K562 (cell line): ENCODE data around the gene CCNJL. TPM values are rescaled to one million over a fixed set of nuclear protein-coding genes. Genes with fewer than 3 reads are reported as not detected.

Experiments used
- ATAC-seq: fragments of 200-7000 bp; cut with Tn5 transposase; 3 replicates; pipeline ENCODE4 v1.9.1; 2020; ENCODE audit warnings: moderate library complexity
- BruUV-seq: library from RNA; stranded (reverse); fragments of 400-500 nt; replicated peaks from 2 replicates; lab custom pipeline; 2021; lab: Mats Ljungman, UMichigan
- CTCF ChIA-PET: fragments of 300-600 bp; formaldehyde crosslinking; extraction: SDS; loops from one replicate; lab custom pipeline; 2021; ENCODE audit warnings: low intra/inter-chr PET ratio; lab: Yijun Ruan, JAX
- POLR2A ChIA-PET: fragments of 300-600, 350-650 bp; sonication (Branson Sonifier 250); formaldehyde crosslinking; extraction: SDS; loops from one replicate; lab custom pipeline; 2021; ENCODE audit warnings: antibody characterized with exemption, inconsistent platforms; lab: Yijun Ruan, JAX
- DNase-seq, 4 experiments: peaks; one replicate each; pipeline versions ENCODE4 v3.0.0 to v3.0.0-alpha.2; 2011 to 2018; ENCODE audit warnings: low spot score in 3 of 4, mixed read lengths in 3 of 4; ENCODE audit errors: extremely low read depth in 1 of 4
- FAIRE-seq: peaks from 2 replicates; lab custom pipeline; 2011; peaks lifted over from hg19 to GRCh38; lab: Jason Lieb, UNC
- H2AFZ ChIP-seq: 2 replicates; pipeline ENCODE4 v1.6.0; 2011; ENCODE audit warnings: low read depth, low read length, control low read depth, inconsistent platforms
- H3K27ac ChIP-seq: fragments of 200-600 bp; 3 replicates; pipeline ENCODE4 v1.8.0; 2011; ENCODE audit warnings: low read depth, mild to moderate bottlenecking, control low read depth, inconsistent platforms, low read length, moderate library complexity, mixed read lengths; ENCODE audit errors: extremely low read depth
- H3K27me3 ChIP-seq, 2 experiments: fragments of 300-600 bp in 1 of 2; 2 replicates in 1 of 2; 3 replicates in 1 of 2; pipeline versions ENCODE4 v1.6.0 to v1.8.0; 2011; ENCODE audit warnings: inconsistent platforms in 2 of 2, low read length in 2 of 2, mild to moderate bottlenecking in 1 of 2, mixed read lengths in 1 of 2, moderate library complexity in 1 of 2; ENCODE audit not compliant: control insufficient read depth in 2 of 2, insufficient read depth in 2 of 2
- H3K36me3 ChIP-seq: fragments of 300-600 bp; 3 replicates; pipeline ENCODE4 v1.8.0; 2011; ENCODE audit warnings: mild to moderate bottlenecking, low read length, inconsistent platforms; ENCODE audit not compliant: control insufficient read depth, insufficient read depth
- H3K4me1 ChIP-seq, 2 experiments: fragments of 200-600 bp in 1 of 2; replicated peaks in 1 of 2; 2 replicates in 1 of 2; 3 replicates in 1 of 2; pipeline versions ENCODE4 v1.5.1 to v1.8.0; 2011; ENCODE audit warnings: inconsistent platforms in 2 of 2, low read length in 2 of 2, mild to moderate bottlenecking in 1 of 2, mixed read lengths in 1 of 2, moderate library complexity in 1 of 2; ENCODE audit not compliant: control insufficient read depth in 2 of 2, insufficient read depth in 2 of 2
- H3K4me2 ChIP-seq: 2 replicates; pipeline ENCODE4 v1.6.1; 2011; ENCODE audit warnings: low read length, control low read depth, inconsistent platforms, mixed read lengths; ENCODE audit not compliant: insufficient read depth
- H3K4me3 ChIP-seq: fragments of 200-600 bp; sonication (generic), shearing (Covaris generic); 2 replicates; pipeline ENCODE4 v1.5.1; 2016; ENCODE audit warnings: control low read depth, inconsistent platforms
- H3K79me2 ChIP-seq: fragments of 200-600 bp; 3 replicates; pipeline ENCODE4 v1.8.0; 2011; ENCODE audit warnings: low read length, inconsistent platforms; ENCODE audit not compliant: control insufficient read depth, insufficient read depth
- H3K9ac ChIP-seq, 2 experiments: 2 replicates each; pipeline versions ENCODE4 v1.6.0 to v1.6.1; 2011; ENCODE audit warnings: low read depth in 2 of 2, low read length in 2 of 2, control low read depth in 1 of 2, inconsistent platforms in 1 of 2, mild to moderate bottlenecking in 1 of 2, mixed read lengths in 1 of 2; ENCODE audit not compliant: insufficient read depth in 1 of 2
- H3K9me1 ChIP-seq: one replicate; pipeline ENCODE4 v1.6.0; 2011; ENCODE audit warnings: inconsistent platforms, mild to moderate bottlenecking, low read length, moderate library complexity; ENCODE audit not compliant: control insufficient read depth, insufficient read depth
- H3K9me3 ChIP-seq: replicated peaks from 2 replicates; pipeline ENCODE4 v1.5.1; 2011; ENCODE audit warnings: low read depth, low read length, inconsistent platforms; ENCODE audit not compliant: control insufficient read depth, insufficient read depth
- H4K20me1 ChIP-seq: replicated peaks from 2 replicates; pipeline ENCODE4 v1.6.1; 2011; ENCODE audit warnings: low read length, inconsistent platforms, mixed read lengths; ENCODE audit not compliant: control insufficient read depth, insufficient read depth
- CGGBP1 ChIP-seq: fragments of 250-450 bp; sonication (Bioruptor Pico); IDR thresholded peaks from 2 replicates; pipeline ENCODE4 v1.9.0; 2021; ENCODE audit warnings: mild to moderate bottlenecking
- ZNF318 ChIP-seq, 2 experiments: fragments of 450-650 bp; IDR thresholded peaks; 2 replicates each; pipeline ENCODE4 v1.6.1; 2016; ENCODE audit warnings: mild to moderate bottlenecking in 2 of 2, borderline replicate concordance in 1 of 2, low read depth in 1 of 2, moderate library complexity in 1 of 2
- WGBS: fragments of 100-300 bp; shearing (Covaris generic); methylation state at CpG from one replicate; pipeline ENCODE4 v1.1.6; 2016; ENCODE audit warnings: low coverage, mixed read lengths; ENCODE audit not compliant: insufficient coverage; ENCODE audit errors: missing lambda C conversion rate; 5-methylcytosine and 5-hydroxymethylcytosine counted together
- in situ Hi-C: fragments of 300-500 bp; cut with MboI; formaldehyde crosslinking; loops from 4 replicates; pipeline ENCODE4 v1.15.0; 2018; ENCODE audit warnings: inconsistent platforms, mixed read lengths
- intact Hi-C: fragments of 100-400 bp; cut with micrococcal nuclease; formaldehyde crosslinking; loops from 2 replicates; pipeline ENCODE4 v1.14.2; 2022
- polyA plus RNA-seq, 8 experiments: library from polyadenylated mRNA; depleted of rRNA in 4 of 8; stranded (reverse) in 5 of 8; unstranded in 3 of 8; fragments of >200 nt; fragmentation: Nextera tagmentation in 2 of 8; fragmentation: Illumina TruSeq in 1 of 8; extraction: Ambion mirVana in 2 of 8; extraction: Trizol in 1 of 8; gene quantifications; 2 replicates each; pipeline versions ENCODE4 v1.2.1 to v1.2.3, GENCODE V29; 2011 to 2014; ENCODE audit warnings: inconsistent platforms in 1 of 8, missing spikeins in 1 of 8
- total RNA-seq, 7 experiments: library from RNA; depleted of rRNA in 6 of 7; stranded (reverse); fragments of >200 nt in 6 of 7; fragmentation: Illumina TruSeq in 2 of 7; extraction: Trizol in 2 of 7; gene quantifications; 2 replicates each; pipeline versions ENCODE4 v1.2.1 to v1.2.3, GENCODE V29; 2011 to 2021; ENCODE audit warnings: low replicate concordance in 1 of 7

Gene CCNJL
- total and polyA plus RNA-seq, 9 of the 15 experiments (the other 6 are each of a cell fraction or from before 2014, with no cell fraction given): 0.04 TPM; not detected in 8

DNA sequence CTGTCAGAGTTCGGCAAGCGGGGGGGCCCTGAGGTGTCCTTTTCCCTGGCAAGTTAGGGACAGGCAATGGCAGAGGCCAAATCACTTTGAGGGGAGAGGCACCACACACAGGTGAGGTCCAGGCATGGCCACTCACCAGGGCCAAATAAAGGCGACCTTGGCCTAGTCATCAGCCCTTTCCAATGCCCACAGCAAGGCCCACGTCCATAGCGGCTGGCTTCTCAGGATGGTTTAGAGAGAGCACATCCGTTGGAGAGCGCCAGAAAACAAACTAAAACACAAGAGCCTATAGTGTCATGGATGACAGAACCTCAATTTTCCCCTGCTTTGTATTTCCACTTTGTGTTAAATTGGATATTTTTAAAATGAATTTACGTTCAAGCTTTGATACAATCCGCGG lies 7.0 kb downstream of the CCNJL start:
- Histone ChIP-seq H3K36me3 (no peaks in the 10 kb centered on the region), H2AFZ (no peak overlapping the region), H3K4me2 (no peak overlapping the region), H3K27me3 (peaks cover 41 to 56% of the 10 kb centered on the region in 2 experiments), H3K4me1 (no peaks in the 10 kb centered on the region), H3K4me3 (no peak overlapping the region), H3K79me2 (no peaks in the 10 kb centered on the region), H4K20me1 (0 out of 2 replicates have a peak, but pooled peaks cover 6% of the 10 kb centered on the region), H3K9me3 (no peaks in the 10 kb centered on the region), H3K27ac (no peak overlapping the region), H3K9me1 (no peaks in the 10 kb centered on the region), H3K9ac (no peak overlapping the region)
- intact Hi-C loops: no loop called here
- no TSS peak for BruUV-seq
- in situ Hi-C loops: no loop called here
- FAIRE-seq (no peak), DNase-seq (no peak), ATAC-seq (no peak)
- CTCF ChIA-PET: interaction anchor here (0.5 kb wide), 1 partner anchor 300 kb away, joined by 3 read pairs; no protein-coding TSS in a partner anchor
- no peak for TF ChIP-seq ZNF318 (IDR thresholded peaks at IDR 0.05; ENCODE audit: borderline replicate concordance in 1 of 2, low read depth in 1 of 2)
- no peak for TF ChIP-seq CGGBP1 (CRISPR knock-in tag)
- whole genome bisulfite sequencing: 15% methylated on average over 10 of the region's 10 CpGs
- POLR2A ChIA-PET: no interaction called here
